Non-pigmented ciliary epithelial cell (primary cell): Measurements from ENCODE around the gene ARHGAP32.

Experiments used
- DNase-seq: peaks from one replicate; pipeline ENCODE4 v3.0.0-alpha.2; 2010; ENCODE audit warnings: low read depth

Gene ARHGAP32

GRCh38 chr11:128955636-128956035, 236.5 kb downstream of the ARHGAP32 start:
- DNase-seq = no peak

- DNase-seq = no peak
Observed at GRCh38 chr11:128953151-128953550, 239.0 kb downstream of the ARHGAP32 start.

GRCh38 chr11:128949791-128950454, 242.2 kb downstream of the ARHGAP32 start:
- DNase-seq = no peak

DNA sequence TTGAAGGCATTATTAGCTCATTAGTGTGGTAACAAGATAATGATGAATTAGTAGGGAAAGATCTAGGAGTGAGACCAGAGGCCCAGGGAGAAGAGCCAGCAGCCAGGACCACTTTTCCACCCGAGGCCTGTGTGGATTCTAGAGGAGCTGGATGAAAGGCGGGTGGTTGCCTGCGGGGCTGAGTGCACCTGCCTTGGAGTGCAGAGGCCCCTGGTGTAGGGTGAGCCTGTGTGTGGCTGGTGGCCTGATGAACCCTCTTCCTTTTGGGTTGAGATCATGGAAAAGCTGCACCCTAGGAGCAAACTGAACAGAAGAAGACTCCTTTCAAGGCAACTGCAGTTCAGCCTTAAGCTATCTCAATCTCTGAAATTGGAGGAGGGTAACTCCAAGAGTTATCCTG, 243.5 kb downstream of the ARHGAP32 start:
- no peak for DNase-seq

DNA sequence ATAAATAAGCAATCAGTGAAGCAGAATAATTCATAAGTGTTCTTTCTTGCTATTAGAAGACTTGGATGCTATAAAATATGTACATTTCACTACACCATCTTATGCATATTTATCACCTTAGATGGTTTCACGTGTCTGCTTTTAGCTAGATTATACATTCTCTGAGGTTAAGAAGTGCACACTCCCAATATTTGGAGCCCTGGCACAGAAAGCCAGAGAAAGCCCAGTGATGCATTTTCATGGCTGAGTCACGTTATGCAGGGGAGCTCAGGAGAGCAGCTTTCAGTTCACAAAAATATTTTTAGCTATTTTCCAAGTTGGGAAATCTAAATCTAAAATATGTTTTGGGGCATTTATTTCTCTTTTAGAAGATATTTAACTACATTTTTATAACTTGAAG, 244.4 kb downstream of the ARHGAP32 start:
- no peak for DNase-seq

- no peak for DNase-seq
Observed at GRCh38 chr11:128946648-128947047, 245.5 kb downstream of the ARHGAP32 start.

DNA sequence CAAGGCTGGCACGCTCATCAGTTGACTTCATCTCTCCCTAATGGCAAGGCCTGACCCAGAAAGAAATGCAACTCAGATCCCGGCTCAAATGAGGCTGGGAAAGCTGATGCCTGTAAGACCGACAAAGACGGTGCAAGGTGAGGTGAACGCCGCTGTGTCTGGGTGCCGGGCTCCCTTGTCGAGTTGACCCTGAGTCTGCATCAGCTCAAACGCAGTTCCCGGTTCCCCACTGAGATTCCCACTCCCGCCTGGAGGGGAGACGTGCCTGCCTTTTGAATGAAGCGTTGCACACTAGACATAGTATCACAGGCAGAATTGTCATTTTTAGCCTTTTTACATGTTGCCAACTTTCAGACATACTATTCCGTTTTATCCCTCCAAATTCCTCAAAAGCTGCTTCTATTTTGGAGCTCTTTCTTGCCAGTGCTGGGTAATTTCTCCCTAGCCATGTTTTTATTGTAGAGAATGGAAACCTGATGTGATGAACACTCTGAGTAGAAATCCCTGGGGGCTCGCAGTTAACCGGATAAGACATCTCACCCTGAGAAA, 248.6 kb downstream of the ARHGAP32 start:
- no peak for DNase-seq

GRCh38 chr11:128942817-128943427, 249.2 kb downstream of the ARHGAP32 start, which contains the start of gene TP53AIP1:
Gene TP53AIP1 (minus strand): TSS chr11:128942871. CDS start chr11:128937818, 5,053 bp downstream.
- DNase-seq = no peak

GRCh38 chr11:128942272-128942612, 249.9 kb downstream of the ARHGAP32 start:
- no peak for DNase-seq

DNA sequence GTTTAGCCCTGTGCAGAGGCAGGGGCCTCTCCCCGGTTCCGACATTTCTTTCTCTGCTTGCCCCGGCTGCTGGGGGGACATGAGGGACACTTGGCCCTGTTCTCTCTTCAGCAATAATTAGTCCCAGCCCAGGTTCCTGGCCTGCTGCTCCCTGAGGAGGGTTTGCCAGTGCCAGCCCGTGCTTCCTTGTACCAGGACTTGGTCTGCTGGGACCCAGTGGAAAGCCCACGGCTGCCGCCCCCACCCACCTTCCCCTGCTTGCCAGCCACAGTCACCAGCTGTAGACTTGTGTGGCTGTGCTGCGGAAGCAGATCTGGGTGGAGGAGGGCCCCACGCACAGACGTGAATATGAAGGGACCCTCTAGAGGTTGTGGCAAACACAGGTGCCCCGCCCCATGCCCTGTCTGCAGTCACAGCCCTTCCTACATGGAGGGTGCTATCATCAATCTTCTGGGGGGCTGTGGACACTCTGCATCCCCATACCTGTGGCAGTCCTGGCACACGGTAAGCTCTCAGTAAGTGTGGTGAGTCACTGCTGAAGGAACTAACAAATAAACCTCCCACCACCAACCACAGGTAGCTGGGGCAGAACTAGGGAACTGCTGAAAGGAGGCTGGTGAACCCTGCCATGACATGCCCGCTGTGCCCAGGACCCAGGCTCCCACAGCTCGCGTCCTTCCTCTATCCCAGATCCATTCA, 250.4 kb downstream of the ARHGAP32 start:
- no peak for DNase-seq

GRCh38 chr11:128941110-128941509, 251.0 kb downstream of the ARHGAP32 start:
- no peak for DNase-seq

DNA sequence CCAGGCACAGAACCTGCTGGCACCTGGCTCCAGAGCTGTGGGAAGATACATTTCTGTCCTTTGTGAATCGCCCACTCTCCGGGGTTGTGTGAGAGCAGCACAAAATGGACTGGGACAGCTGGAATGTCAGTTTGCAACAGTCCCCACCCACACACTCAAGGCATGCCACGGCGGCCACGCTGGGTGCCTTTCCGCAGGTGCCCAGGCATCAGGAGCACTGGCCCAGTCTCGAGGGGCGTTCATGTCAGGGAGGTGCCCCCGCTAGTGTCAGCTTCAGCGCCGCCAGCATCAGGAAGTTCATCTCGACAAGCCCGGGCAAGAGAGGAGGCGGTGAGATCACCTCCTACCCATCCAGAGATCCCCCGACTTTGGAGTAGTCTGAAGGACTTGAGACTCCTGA, 251.5 kb downstream of the ARHGAP32 start:
- no peak for DNase-seq

- DNase-seq = no peak
Observed at GRCh38 chr11:128940156-128940555, 252.0 kb downstream of the ARHGAP32 start.

GRCh38 chr11:128939591-128939990, 252.5 kb downstream of the ARHGAP32 start:
- no peak for DNase-seq

DNA sequence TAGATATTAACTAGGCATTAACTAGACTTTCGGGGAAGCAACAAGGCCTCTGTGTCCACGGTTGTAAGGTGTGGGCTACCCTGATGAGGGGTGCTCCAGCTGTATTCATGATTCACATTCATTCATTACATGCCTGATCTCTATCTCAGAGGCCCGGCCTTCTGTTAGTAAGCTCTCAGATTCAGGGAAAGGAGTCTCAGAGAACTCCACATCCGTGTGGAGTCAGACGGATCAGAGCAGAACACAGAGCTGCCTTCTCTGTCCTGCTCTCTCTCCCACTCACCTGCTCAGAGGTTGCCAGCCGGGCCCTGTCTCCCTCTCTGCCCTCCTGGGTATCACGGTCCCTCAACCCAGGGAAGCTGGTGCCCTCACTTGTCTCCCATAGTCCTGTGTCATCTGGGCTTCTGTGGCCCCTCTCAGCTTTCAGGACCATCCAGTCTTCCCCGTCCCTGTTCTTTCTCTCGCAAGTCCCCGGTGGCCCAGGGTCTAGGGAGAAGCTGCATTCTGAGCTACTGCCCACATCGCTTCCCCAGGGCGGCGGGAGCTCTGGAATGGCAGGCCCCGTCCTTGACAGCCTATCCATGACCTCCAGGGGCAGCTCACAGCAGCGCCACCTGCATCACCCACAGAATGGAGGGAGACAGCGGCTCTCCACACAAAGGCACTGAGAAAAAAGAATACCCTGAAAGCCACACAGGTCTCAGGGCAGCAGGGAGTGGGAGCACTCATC, 253.8 kb downstream of the ARHGAP32 start:
- DNase-seq = no peak

GRCh38 chr11:128937480-128937879, 254.6 kb downstream of the ARHGAP32 start:
- no peak for DNase-seq

- no peak for DNase-seq
Observed at GRCh38 chr11:128936606-128937251, 255.4 kb downstream of the ARHGAP32 start.

- DNase-seq = no peak
Observed at GRCh38 chr11:128934926-128935325, 257.2 kb downstream of the ARHGAP32 start.

- DNase-seq = no peak
Observed at GRCh38 chr11:128934351-128934750, 257.8 kb downstream of the ARHGAP32 start.

DNA sequence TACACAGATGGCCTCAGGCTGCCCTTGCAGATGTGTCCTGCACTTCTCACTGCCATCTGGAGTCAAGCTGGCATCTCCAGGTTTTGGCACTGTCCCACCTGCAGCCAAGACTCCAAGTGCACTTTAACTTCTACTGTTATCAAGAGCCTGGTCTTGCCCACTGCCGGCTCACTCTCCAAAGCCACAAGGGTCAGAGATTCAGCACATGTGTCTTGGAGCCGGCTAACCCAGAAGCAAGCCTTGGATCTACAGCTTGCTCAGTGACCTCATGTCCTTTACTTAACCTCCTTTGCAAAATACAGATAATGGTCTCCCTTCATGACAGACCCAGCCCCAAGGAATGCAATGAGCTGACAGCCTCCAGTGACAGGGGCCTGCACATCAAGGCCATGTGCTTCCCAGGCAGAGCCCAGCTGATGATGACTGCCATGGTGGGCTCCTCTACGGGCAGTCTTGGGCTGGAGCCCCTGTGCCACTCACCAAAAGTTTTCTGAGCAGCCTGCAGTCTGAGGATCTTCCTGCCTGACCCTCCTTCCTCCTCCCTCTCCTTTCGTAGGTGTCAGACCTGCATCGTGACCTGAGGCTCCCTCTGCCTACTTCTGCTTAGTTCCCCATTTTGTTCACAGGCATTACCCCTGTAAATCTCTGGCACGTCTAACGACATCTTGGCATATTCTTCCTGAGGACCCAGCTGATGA, 258.5 kb downstream of the ARHGAP32 start:
- no peak for DNase-seq

- DNase-seq = no peak
Observed at GRCh38 chr11:128931668-128932067, 260.5 kb downstream of the ARHGAP32 start.
